Thoracic aorta (tissue), 2 donors: ENCODE measurements around the gene SEPTIN12. TPM values are rescaled to one million over a fixed set of nuclear protein-coding genes. Genes with fewer than 3 reads are reported as not detected.
A peak's percentile ranks its signal among the peaks of the same experiment; 100 is the strongest.
"Not testable (repeated sequence)": the region's sequence is repeated elsewhere in the genome, so short reads cannot be mapped to it uniquely, and the experiment has no call there.

Source experiments
- ATAC-seq: fragments of 150-250 bp; one replicate; pipeline ENCODE4 v1.8.0; 2017; ENCODE audit warnings: low read depth; ENCODE audit not compliant: insufficient number of reproducible peaks, low FRiP score
- DNase-seq: peaks from one replicate; pipeline ENCODE4 v3.0.0-alpha.2; 2020; ENCODE audit warnings: low spot score
- H3K27ac ChIP-seq, 2 donors: fragments of 200-600 bp; sonication (generic); 1 replicate in 1 of 2; 2 replicates in 1 of 2; pipeline ENCODE4 v1.5.1; 2016; ENCODE audit warnings: mild to moderate bottlenecking in 2 of 2, moderate library complexity in 2 of 2
- H3K27me3 ChIP-seq: fragments of 200-600 bp; sonication (generic); replicated peaks from 2 replicates; pipeline ENCODE4 v1.6.0; 2016; ENCODE audit warnings: mild to moderate bottlenecking; ENCODE audit not compliant: insufficient read depth
- H3K36me3 ChIP-seq: fragments of 200-600 bp; sonication (generic); one replicate; pipeline ENCODE4 v1.5.1; 2016
- H3K4me1 ChIP-seq, 2 donors: fragments of 200-600 bp; sonication (generic); 1 replicate in 1 of 2; 2 replicates in 1 of 2; pipeline versions ENCODE4 v1.5.1 to v1.6.0; 2016; ENCODE audit warnings: low read depth in 2 of 2, mild to moderate bottlenecking in 1 of 2; ENCODE audit not compliant: control insufficient read depth in 1 of 2
- H3K4me3 ChIP-seq: fragments of 200-600 bp; sonication (generic); 2 replicates; pipeline ENCODE4 v1.5.1; 2016; ENCODE audit warnings: mild to moderate bottlenecking
- H3K9me3 ChIP-seq: fragments of 200-600 bp; sonication (generic); 2 replicates; pipeline ENCODE4 v1.5.1; 2016
- CTCF ChIP-seq: fragments of 200-600 bp; sonication (generic); IDR thresholded peaks from one replicate; pipeline ENCODE4 v1.5.1; 2019; ENCODE audit warnings: antibody characterized with exemption
- total RNA-seq, 2 donors: library from RNA; depleted of rRNA; stranded (reverse); fragments of >200 nt; gene quantifications; one replicate each; pipeline versions ENCODE4 v1.1.0 to v1.2.3, GENCODE V29; 2016

SEPTIN12 gene
- total RNA-seq, 2 donors from 2014 or later, result not detected

DNA sequence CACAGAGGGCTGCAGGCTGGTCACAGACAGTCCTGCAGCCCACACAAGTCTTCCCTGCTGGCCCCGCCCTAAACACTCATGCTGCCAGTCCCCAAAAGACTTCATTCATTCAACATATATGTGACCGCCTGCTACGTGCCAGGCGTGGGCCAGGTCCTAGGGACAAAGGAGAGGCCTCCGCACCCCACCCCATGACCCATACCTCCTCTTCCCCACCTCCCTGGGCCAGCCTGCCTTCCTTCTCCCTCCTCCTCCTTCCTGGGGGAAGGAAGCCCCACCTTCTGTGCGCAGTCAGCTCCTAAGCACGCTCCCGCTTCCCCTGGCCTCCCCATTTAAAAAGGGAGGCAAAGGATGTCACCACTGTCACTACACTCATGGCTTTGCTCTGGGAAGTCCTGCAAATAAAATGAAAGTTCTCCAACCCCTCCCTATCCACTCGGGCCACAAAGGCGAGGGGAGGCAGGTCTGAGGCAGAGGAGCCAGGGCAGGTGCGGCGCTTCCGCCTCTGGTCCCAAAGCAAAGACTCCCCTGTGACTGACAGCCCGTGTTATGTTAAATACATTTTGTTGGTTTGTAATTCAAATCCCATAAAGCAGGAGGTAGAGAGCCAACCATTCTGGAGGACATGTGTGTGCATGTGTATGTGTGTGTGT lies 44.8 kb downstream of the SEPTIN12 start:
- H3K4me3 ChIP-seq, result no peak overlapping the region
- H3K36me3 ChIP-seq, result no peaks in the 10 kb centered on the region
- H3K9me3 ChIP-seq, result no peaks in the 10 kb centered on the region
- no peak overlapping the region for H3K27ac ChIP-seq
- H3K4me1 ChIP-seq, result peaks cover 3 to 13% of the 10 kb centered on the region in 2 donors
- H3K27me3 ChIP-seq, result no peaks in the 10 kb centered on the region
- no peak for TF ChIP-seq CTCF
- ATAC-seq (no peak), DNase-seq (no peak)

DNA sequence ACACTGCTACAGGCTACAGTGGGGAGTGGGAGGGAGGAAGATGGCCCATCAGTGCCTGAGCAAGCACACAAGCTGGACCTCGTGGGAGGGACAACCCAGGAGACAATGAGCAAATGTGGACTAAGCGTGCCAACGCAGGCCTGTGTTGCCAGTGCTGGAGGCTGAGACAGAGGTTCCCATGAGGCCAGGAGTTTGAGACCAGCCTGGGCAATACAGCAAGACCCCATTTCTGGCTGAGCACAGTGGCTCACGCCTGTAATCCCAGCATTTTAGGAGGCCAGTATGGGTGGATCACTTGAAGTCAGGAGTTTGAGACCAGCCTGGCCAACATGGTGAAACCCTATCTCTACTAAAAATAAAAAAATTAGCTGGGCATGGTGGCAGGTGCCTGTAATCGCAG lies 49.8 kb downstream of the SEPTIN12 start:
- H3K27me3 ChIP-seq, DNase-seq, ATAC-seq, H3K4me1 ChIP-seq, H3K4me3 ChIP-seq, H3K9me3 ChIP-seq, H3K27ac ChIP-seq, H3K36me3 ChIP-seq: not testable (repeated sequence)

DNA sequence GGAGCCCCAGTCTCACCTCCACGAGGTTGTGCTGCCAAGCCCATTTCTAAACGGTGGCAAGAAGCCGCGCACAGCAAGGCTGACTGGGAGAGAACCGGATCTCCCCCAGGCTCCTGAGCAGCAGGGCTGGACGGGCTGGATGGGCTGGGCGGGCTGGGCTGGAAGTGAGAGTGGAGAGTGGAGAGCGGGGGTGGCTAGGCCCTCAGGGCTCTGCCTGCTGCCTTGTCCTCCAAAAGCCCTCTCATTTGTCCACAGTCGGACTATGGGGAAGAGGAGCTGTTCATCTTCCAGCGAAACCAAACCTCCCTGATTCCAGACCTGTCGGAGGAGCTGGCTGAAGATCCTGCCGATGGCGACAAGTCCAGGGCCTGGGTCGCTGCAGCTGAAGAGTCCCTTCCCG lies 50.6 kb downstream of the SEPTIN12 start:
- Histone ChIP-seq H3K4me1 (peaks cover 13% of the 10 kb centered on the region in 2 donors), H3K27ac (no peak overlapping the region), H3K27me3 (no peaks in the 10 kb centered on the region), H3K36me3 (no peaks in the 10 kb centered on the region), H3K4me3 (no peak overlapping the region), H3K9me3 (no peaks in the 10 kb centered on the region)
- ATAC-seq (no peak), DNase-seq (no peak)
- no peak for TF ChIP-seq CTCF

- H3K4me1 ChIP-seq, result peaks cover 13% of the 10 kb centered on the region in 2 donors
- no peaks in the 10 kb centered on the region for H3K27me3 ChIP-seq
- H3K9me3 ChIP-seq, result no peaks in the 10 kb centered on the region
- no peak for ATAC-seq
- no peaks in the 10 kb centered on the region for H3K36me3 ChIP-seq
- DNase-seq, result no peak
- H3K4me3 ChIP-seq, result no peak overlapping the region
- no peak overlapping the region for H3K27ac ChIP-seq
- TF ChIP-seq CTCF, result no peak
Measured at GRCh38 chr16:4736546-4736945, 51.6 kb downstream of the SEPTIN12 start.

- H3K36me3 ChIP-seq, result peaks cover 4% of the 10 kb centered on the region
- H3K4me1 ChIP-seq, result peaks cover 13% of the 10 kb centered on the region in 2 donors
- H3K27ac ChIP-seq, result peak overlapping the region; percentile 77 to 80
- H3K4me3 ChIP-seq, result peak overlapping the region; percentile 94
- ATAC-seq (peak; percentile 66), DNase-seq (peak; percentile 89)
- H3K9me3 ChIP-seq, result no peaks in the 10 kb centered on the region
- no peak for TF ChIP-seq CTCF
- H3K27me3 ChIP-seq, result no peaks in the 10 kb centered on the region
Measured at GRCh38 chr16:4734730-4735535, 53.2 kb downstream of the SEPTIN12 start.
